Measurements from ENCODE around the gene SPEM3. TPM values are rescaled to one million over a fixed set of nuclear protein-coding genes. Genes with fewer than 3 reads are reported as not detected.

The SPEM3 gene
- polyA plus RNA-seq, 3 donors, result not detected

DNA sequence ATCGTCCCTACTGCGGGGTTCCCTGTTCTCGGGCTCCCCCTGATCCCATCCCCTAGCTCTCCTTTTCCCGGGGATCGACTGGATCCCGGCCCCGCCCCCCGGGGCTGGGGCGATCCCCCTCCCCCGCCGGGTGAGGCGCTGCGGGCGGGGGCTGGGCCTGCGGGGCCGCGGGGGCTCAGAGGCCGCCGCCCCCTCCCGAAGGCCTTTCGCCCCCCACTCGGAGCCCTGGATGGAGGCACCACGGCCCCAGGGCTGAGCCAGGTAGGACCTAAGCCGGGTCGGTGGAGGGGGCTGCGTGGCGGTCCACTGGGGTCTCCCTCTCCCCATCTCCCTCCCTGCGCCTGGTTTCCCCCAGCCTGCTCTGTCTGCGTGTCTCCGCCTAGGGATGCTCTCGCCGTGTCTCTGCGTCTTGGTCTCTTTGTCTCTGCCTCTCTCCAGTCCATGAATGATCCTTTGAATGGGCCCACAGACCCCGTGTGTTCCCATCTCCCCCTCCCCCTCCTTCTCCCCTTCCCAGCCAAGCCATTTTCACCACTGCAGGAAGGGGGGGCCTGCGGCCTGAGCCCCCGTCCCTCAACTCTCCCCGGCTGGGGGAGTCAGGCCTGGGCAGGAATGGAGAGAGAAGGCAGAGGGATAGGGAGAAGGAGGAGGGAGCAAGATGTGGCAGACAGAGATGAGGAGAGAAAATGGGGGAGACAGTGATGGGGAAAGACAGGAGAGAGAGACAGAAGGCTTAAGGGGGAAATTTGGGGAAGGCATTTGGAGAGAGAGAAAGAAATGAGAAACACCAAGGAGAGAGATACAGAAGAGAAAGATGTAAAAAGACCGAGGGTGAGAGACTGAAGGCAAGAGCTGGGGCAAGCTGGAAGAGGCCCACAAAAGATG lies 23.1 kb upstream of the SPEM3 start:
- 27% methylated on average over 28 of the region's 38 CpGs for WGBS (ENCODE audit: insufficient coverage)
- DNase-seq, result no peak
- peaks cover 3% of the 10 kb centered on the region for H3K79me2 ChIP-seq (ENCODE audit: insufficient read depth, low read length)
- peak overlapping the region; percentile 92 for H3K4me2 ChIP-seq (replicated peaks; ENCODE audit: extremely low read depth, low read length, poor library complexity, severe bottlenecking)
- Mint-ChIP-seq H3K4me1 (peaks cover 21% of the 10 kb centered on the region), H3K27ac (no peak overlapping the region), H3K36me3 (peaks cover 5% of the 10 kb centered on the region in 2 donors), H3K9me3 (peaks cover 0 to 8% (median 3%) of the 10 kb centered on the region in 7 donors), H3K27me3 (ENCODE audit: low read depth in 3 of 3) (peaks cover 36 to 49% (median 44%) of the 10 kb centered on the region in 3 donors), H3K4me3 (peak overlapping the region; percentile 78 to 89)
- peak overlapping the region; percentile 90 for H2AFZ ChIP-seq (ENCODE audit: insufficient read depth, low read depth, low read length, poor library complexity, severe bottlenecking)
- intact Hi-C loops (cut with micrococcal nuclease), result loop anchor here in 1 of 2 donors (10.0 kb wide), 1 partner anchor 191 kb away; the partner anchor contains the start of genes ACADVL and DLG4
- peaks cover 13 to 24% of the 10 kb centered on the region in 2 donors for H3K4me1 ChIP-seq (ENCODE audit: control insufficient read depth in 1 of 2, insufficient read depth in 2 of 2, low read length in 2 of 2)
- peak overlapping the region; percentile 57 to 86 (median 59) for H3K4me3 ChIP-seq (replicated peaks in 1 of 3; ENCODE audit: low read depth in 2 of 3, low read length in 3 of 3)
- H3K9ac ChIP-seq (ENCODE audit: insufficient read depth, low read length, poor library complexity, severe bottlenecking), result peak overlapping the region; percentile 62
- no peaks in the 10 kb centered on the region for H3K9me3 ChIP-seq (replicated peaks in 1 of 2; ENCODE audit: control insufficient read depth in 1 of 2, insufficient read depth in 1 of 2, low read length in 2 of 2)
- TF ChIP-seq, protein P1, sequence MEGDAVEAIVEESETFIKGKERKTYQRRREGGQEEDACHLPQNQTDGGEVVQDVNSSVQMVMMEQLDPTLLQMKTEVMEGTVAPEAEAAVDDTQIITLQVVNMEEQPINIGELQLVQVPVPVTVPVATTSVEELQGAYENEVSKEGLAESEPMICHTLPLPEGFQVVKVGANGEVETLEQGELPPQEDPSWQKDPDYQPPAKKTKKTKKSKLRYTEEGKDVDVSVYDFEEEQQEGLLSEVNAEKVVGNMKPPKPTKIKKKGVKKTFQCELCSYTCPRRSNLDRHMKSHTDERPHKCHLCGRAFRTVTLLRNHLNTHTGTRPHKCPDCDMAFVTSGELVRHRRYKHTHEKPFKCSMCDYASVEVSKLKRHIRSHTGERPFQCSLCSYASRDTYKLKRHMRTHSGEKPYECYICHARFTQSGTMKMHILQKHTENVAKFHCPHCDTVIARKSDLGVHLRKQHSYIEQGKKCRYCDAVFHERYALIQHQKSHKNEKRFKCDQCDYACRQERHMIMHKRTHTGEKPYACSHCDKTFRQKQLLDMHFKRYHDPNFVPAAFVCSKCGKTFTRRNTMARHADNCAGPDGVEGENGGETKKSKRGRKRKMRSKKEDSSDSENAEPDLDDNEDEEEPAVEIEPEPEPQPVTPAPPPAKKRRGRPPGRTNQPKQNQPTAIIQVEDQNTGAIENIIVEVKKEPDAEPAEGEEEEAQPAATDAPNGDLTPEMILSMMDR (IDR thresholded peaks at IDR 0.05), result no peak
- H3K27ac ChIP-seq (ENCODE audit: low read depth in 1 of 2, low read length in 2 of 2), result no peak overlapping the region
- H3K36me3 ChIP-seq (replicated peaks in 1 of 2; ENCODE audit: control insufficient read depth in 1 of 2, insufficient read depth in 2 of 2, low read length in 2 of 2), result no peaks in the 10 kb centered on the region
- peaks cover 4 to 37% of the 10 kb centered on the region in 2 donors for H3K27me3 ChIP-seq (ENCODE audit: control insufficient read depth in 2 of 2, insufficient read depth in 2 of 2, low read length in 2 of 2)
- H4K20me1 ChIP-seq (ENCODE audit: insufficient read depth, low read length), result no peaks in the 10 kb centered on the region

GRCh38 chr17:7406235-7406825 lies 22.3 kb upstream of the SPEM3 start:
- no peak overlapping the region for H3K4me2 ChIP-seq (replicated peaks; ENCODE audit: extremely low read depth, low read length, poor library complexity, severe bottlenecking)

More at GRCh38 chr17:7406235-7406825, 22.3 kb upstream of the SPEM3 start:
- Histone ChIP-seq H3K36me3 (replicated peaks in 1 of 2; ENCODE audit: control insufficient read depth in 1 of 2, insufficient read depth in 2 of 2, low read length in 2 of 2) (no peaks in the 10 kb centered on the region), H3K4me3 (replicated peaks in 1 of 3; ENCODE audit: low read depth in 2 of 3, low read length in 3 of 3) (no peak overlapping the region), H3K9ac (ENCODE audit: insufficient read depth, low read length, poor library complexity, severe bottlenecking) (no peak overlapping the region), H2AFZ (ENCODE audit: insufficient read depth, low read depth, low read length, poor library complexity, severe bottlenecking) (no peak overlapping the region), H4K20me1 (ENCODE audit: insufficient read depth, low read length) (no peaks in the 10 kb centered on the region), H3K9me3 (replicated peaks in 1 of 2; ENCODE audit: control insufficient read depth in 1 of 2, insufficient read depth in 1 of 2, low read length in 2 of 2) (no peaks in the 10 kb centered on the region), H3K27me3 (ENCODE audit: control insufficient read depth in 2 of 2, insufficient read depth in 2 of 2, low read length in 2 of 2) (peaks cover 4 to 37% of the 10 kb centered on the region in 2 donors), H3K4me1 (ENCODE audit: control insufficient read depth in 1 of 2, insufficient read depth in 2 of 2, low read length in 2 of 2) (peaks cover 13 to 24% of the 10 kb centered on the region in 2 donors), H3K27ac (ENCODE audit: low read depth in 1 of 2, low read length in 2 of 2) (no peak overlapping the region), H3K79me2 (ENCODE audit: insufficient read depth, low read length) (peaks cover 3% of the 10 kb centered on the region)
- 100% methylated on average over 2 of the region's 12 CpGs for WGBS (ENCODE audit: insufficient coverage)
- peaks cover 36 to 49% (median 44%) of the 10 kb centered on the region in 3 donors for H3K27me3 Mint-ChIP-seq (ENCODE audit: low read depth in 3 of 3)
- TF ChIP-seq, protein P1 (IDR thresholded peaks at IDR 0.05), result no peak
- H3K27ac Mint-ChIP-seq, result no peak overlapping the region
- peak overlapping the region; percentile 20 to 85 for H3K4me3 Mint-ChIP-seq
- peaks cover 21% of the 10 kb centered on the region for H3K4me1 Mint-ChIP-seq
- peaks cover 0 to 8% (median 3%) of the 10 kb centered on the region in 7 donors for H3K9me3 Mint-ChIP-seq
- intact Hi-C loops (cut with micrococcal nuclease), result loop anchor here in 1 of 2 donors (10.0 kb wide), 1 partner anchor 192 kb away; the partner anchor contains the start of genes ACADVL and DLG4
- H3K36me3 Mint-ChIP-seq, result peaks cover 5% of the 10 kb centered on the region in 2 donors
- DNase-seq, result no peak
